Measurements from ENCODE around the gene SNX27. TPM values are rescaled to one million over a fixed set of nuclear protein-coding genes. Genes with fewer than 3 reads are reported as not detected.

Gene SNX27
- total RNA-seq, 4 donors from 2014 or later = 35.7 to 44.6 (median 41.7) TPM

DNA sequence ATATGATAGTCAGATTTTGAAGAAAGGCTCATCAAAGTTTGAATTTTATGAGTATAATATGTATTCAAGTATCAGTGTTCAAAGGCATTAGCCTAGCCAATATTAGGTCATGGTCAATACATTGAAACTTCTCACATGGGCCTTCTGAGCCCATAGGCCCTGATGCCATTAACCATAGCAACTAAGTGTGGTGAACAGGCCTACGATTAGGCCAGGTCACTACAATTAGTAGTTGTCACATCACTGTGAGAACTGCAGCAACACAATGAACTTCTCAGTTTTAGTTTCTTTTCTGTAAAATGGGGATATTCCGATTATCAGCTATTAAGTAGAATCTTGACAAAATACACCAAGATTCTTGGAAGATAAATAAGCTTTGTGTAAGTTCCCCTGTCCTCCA, 74.7 kb downstream of the SNX27 start:
- Histone ChIP-seq H3K27ac (no peak overlapping the region), H3K4me3 (no peak overlapping the region), H3K4me1 (no peaks in the 10 kb centered on the region), H3K9me3 (no peaks in the 10 kb centered on the region), H3K36me3 (peaks cover 0 to 70% (median 0%) of the 10 kb centered on the region in 3 donors), H3K27me3 (no peaks in the 10 kb centered on the region)
- TF ChIP-seq EP300 (IDR thresholded peaks at IDR 0.05) (no peak), CTCF (IDR thresholded peaks at IDR 0.05) (no peak), POLR2A (IDR thresholded peaks at IDR 0.05) (no peak)
- WGBS, 2 donors = 69 to 72% methylated on average over 2 of the region's 2 CpGs
- no peak for DNase-seq (ENCODE audit: low spot score in 2 of 2)

- H3K4me1 ChIP-seq = no peaks in the 10 kb centered on the region
- WGBS, 2 donors = 80 to 84% methylated on average over 4 of the region's 4 CpGs
- no peaks in the 10 kb centered on the region for H3K9me3 ChIP-seq
- DNase-seq (ENCODE audit: low spot score in 2 of 2) = no peak
- no peak overlapping the region for H3K4me3 ChIP-seq
- no peak for TF ChIP-seq EP300 (IDR thresholded peaks at IDR 0.05)
- TF ChIP-seq POLR2A (IDR thresholded peaks at IDR 0.05) = no peak
- no peak for TF ChIP-seq CTCF (IDR thresholded peaks at IDR 0.05)
- H3K27me3 ChIP-seq = no peaks in the 10 kb centered on the region
- peaks cover 0 to 74% (median 11%) of the 10 kb centered on the region in 3 donors for H3K36me3 ChIP-seq
- H3K27ac ChIP-seq = no peak overlapping the region
Observed at GRCh38 chr1:151689494-151689893, 77.6 kb downstream of the SNX27 start.

- peaks cover 0 to 78% (median 11%) of the 10 kb centered on the region in 3 donors for H3K36me3 ChIP-seq
- 85 to 86% methylated on average over 3 of the region's 3 CpGs for WGBS, 2 donors
- no peaks in the 10 kb centered on the region for H3K9me3 ChIP-seq
- TF ChIP-seq CTCF (IDR thresholded peaks at IDR 0.05) (no peak), EP300 (IDR thresholded peaks at IDR 0.05) (no peak), POLR2A (IDR thresholded peaks at IDR 0.05) (no peak)
- H3K4me1 ChIP-seq = no peaks in the 10 kb centered on the region
- no peak for DNase-seq (ENCODE audit: low spot score in 2 of 2)
- no peak overlapping the region for H3K27ac ChIP-seq
- H3K27me3 ChIP-seq = no peaks in the 10 kb centered on the region
- no peak overlapping the region for H3K4me3 ChIP-seq
Observed at GRCh38 chr1:151692226-151692625, 80.4 kb downstream of the SNX27 start.

DNA sequence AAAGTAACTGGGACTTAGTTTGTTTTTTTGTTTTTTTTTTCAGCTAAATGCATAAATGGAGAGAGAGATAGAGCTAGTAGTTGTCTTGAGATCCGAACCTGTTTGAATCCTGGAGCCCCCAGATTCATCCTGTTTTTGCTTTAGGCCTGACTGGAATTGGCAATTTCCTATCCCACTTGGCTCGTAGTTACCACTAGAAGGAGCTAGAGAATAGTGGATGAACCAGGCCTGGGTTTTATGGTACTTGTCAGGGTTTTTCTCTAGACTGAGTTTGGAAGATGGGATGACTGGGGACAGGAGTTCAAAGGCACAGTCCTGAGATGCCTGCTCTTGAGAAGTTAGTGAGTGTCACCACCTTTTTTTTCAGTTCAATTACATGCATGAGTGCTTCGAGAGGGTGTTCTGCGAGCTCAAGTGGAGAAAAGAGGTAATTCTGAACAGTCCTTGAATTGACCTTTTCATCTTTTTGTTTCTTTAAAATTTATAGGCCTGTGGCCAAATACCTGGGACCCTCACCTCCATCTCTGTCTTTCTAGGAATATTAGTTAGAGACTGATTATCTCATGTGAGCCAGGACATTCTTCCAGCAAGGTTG, 81.3 kb downstream of the SNX27 start:
- Histone ChIP-seq H3K36me3 (peaks cover 0 to 78% (median 11%) of the 10 kb centered on the region in 3 donors), H3K27me3 (no peaks in the 10 kb centered on the region), H3K9me3 (no peaks in the 10 kb centered on the region), H3K4me3 (no peak overlapping the region), H3K4me1 (no peaks in the 10 kb centered on the region), H3K27ac (no peak overlapping the region)
- 64 to 69% methylated on average over 4 of the region's 4 CpGs for WGBS, 2 donors
- DNase-seq (ENCODE audit: low spot score in 2 of 2) = no peak
- TF ChIP-seq CTCF (IDR thresholded peaks at IDR 0.05) = peak in 4 of 5 experiments; percentile 17 to 23 (median 18)
- TF ChIP-seq POLR2A (IDR thresholded peaks at IDR 0.05) = no peak
- TF ChIP-seq EP300 (IDR thresholded peaks at IDR 0.05) = no peak

DNA sequence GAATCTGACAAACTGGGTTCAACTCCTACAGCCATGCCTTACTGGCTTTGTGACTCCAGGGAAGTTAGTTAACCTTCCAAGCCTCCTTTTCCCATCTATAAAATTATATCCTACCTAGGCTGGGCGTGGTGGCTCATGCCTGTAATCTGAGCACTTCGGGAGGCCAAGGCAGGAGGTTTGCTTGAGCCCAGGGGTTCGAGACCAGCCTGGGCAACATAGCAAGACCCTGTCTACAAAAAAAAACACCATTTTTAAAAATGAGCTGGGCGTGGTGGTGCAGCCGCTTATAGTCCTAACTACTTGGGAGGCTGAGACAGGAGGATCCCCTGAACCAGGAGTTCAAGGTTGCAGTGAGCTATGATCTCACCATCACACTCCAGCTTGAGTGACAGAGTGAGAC, 89.7 kb downstream of the SNX27 start:
- Histone ChIP-seq H3K4me1 (peaks cover 0 to 6% (median 0%) of the 10 kb centered on the region in 4 donors), H3K27me3 (no peaks in the 10 kb centered on the region), H3K4me3 (no peak overlapping the region), H3K27ac (no peak overlapping the region), H3K36me3 (peaks cover 0 to 57% (median 7%) of the 10 kb centered on the region in 3 donors), H3K9me3 (no peaks in the 10 kb centered on the region)
- DNase-seq (ENCODE audit: low spot score in 2 of 2) = no peak
- 95 to 97% methylated on average over 5 of the region's 5 CpGs for WGBS, 2 donors
- no peak for TF ChIP-seq CTCF (IDR thresholded peaks at IDR 0.05)
- no peak for TF ChIP-seq EP300 (IDR thresholded peaks at IDR 0.05)
- no peak for TF ChIP-seq POLR2A (IDR thresholded peaks at IDR 0.05)
